G401.6 (cell line): ENCODE measurements around the gene INPP5A.
"Not testable (repeated sequence)": the region's sequence is repeated elsewhere in the genome, so short reads cannot be mapped to it uniquely, and the experiment has no call there.

Source experiments
- FAIRE-seq: peaks from 2 replicates; lab custom pipeline; 2012; peaks lifted over from hg19 to GRCh38; lab: Jason Lieb, UNC

Gene INPP5A

GRCh38 chr10:132663666-132664365 is 126.2 kb downstream of the INPP5A start:
- no peak for FAIRE-seq

- FAIRE-seq: no peak
Measured at GRCh38 chr10:132664407-132664806, 126.8 kb downstream of the INPP5A start.

- no peak for FAIRE-seq
Measured at GRCh38 chr10:132664883-132665282, 127.3 kb downstream of the INPP5A start.

- no peak for FAIRE-seq
Measured at GRCh38 chr10:132665946-132666704, 128.5 kb downstream of the INPP5A start.

GRCh38 chr10:132666705-132667341 is 129.2 kb downstream of the INPP5A start:
- FAIRE-seq: no peak

GRCh38 chr10:132667342-132668047 is 129.9 kb downstream of the INPP5A start:
- no peak for FAIRE-seq

GRCh38 chr10:132668048-132668394 is 130.4 kb downstream of the INPP5A start:
- FAIRE-seq: no peak

GRCh38 chr10:132669208-132669861 is 131.7 kb downstream of the INPP5A start:
- no peak for FAIRE-seq

GRCh38 chr10:132670546-132671227 is 133.1 kb downstream of the INPP5A start:
- no peak for FAIRE-seq

GRCh38 chr10:132671228-132672154 is 133.9 kb downstream of the INPP5A start:
- FAIRE-seq: no peak

- not testable (repeated sequence) for FAIRE-seq
Measured at GRCh38 chr10:132673746-132674145, 136.2 kb downstream of the INPP5A start.

- FAIRE-seq: no peak
Measured at GRCh38 chr10:132674311-132674710, 136.7 kb downstream of the INPP5A start.

GRCh38 chr10:132675031-132675740 is 137.6 kb downstream of the INPP5A start:
- no peak for FAIRE-seq

- no peak for FAIRE-seq
Measured at GRCh38 chr10:132676193-132676891, 138.8 kb downstream of the INPP5A start.

GRCh38 chr10:132677096-132677472 is 139.5 kb downstream of the INPP5A start:
- no peak for FAIRE-seq

GRCh38 chr10:132677473-132678227 is 140.1 kb downstream of the INPP5A start:
- no peak for FAIRE-seq

GRCh38 chr10:132678436-132679216 is 141.0 kb downstream of the INPP5A start:
- no peak for FAIRE-seq

- no peak for FAIRE-seq
Measured at GRCh38 chr10:132679217-132679595, 141.6 kb downstream of the INPP5A start.
